ENCODE results near the gene RFX4.

RFX4 gene

GRCh38 chr12:106672314-106673025 is 89.7 kb downstream of the RFX4 start:
- Histone ChIP-seq H3K27ac (replicated peaks) (no peak overlapping the region), H3K27me3 (ENCODE audit: insufficient read depth, poor library complexity, severe bottlenecking) (peaks cover 5% of the 10 kb centered on the region), H3K4me3 (replicated peaks; ENCODE audit: insufficient read depth, low read length) (no peak overlapping the region)
- TF ChIP-seq POLR2AphosphoS5 (IDR thresholded peaks at IDR 0.05; ENCODE audit: low read depth) (no peak), GABPA (IDR thresholded peaks at IDR 0.05; ENCODE audit: low read depth) (no peak), SPI1 (IDR thresholded peaks at IDR 0.05; ENCODE audit: borderline replicate concordance, low read depth) (no peak), CTCF (IDR thresholded peaks at IDR 0.05; ENCODE audit: insufficient read depth, low read length) (no peak), REST (IDR thresholded peaks at IDR 0.05; ENCODE audit: insufficient replicate concordance, low read depth) (no peak)
- DNase-seq (ENCODE audit: low read depth in 1 of 2, low spot score in 1 of 2): no peak

GRCh38 chr12:106673141-106673540 is 90.3 kb downstream of the RFX4 start:
- TF ChIP-seq POLR2AphosphoS5 (IDR thresholded peaks at IDR 0.05; ENCODE audit: low read depth): no peak
- TF ChIP-seq REST (IDR thresholded peaks at IDR 0.05; ENCODE audit: insufficient replicate concordance, low read depth): no peak
- TF ChIP-seq SPI1 (IDR thresholded peaks at IDR 0.05; ENCODE audit: borderline replicate concordance, low read depth): no peak
- no peak for TF ChIP-seq GABPA (IDR thresholded peaks at IDR 0.05; ENCODE audit: low read depth)
- Histone ChIP-seq H3K27ac (replicated peaks) (no peak overlapping the region), H3K27me3 (ENCODE audit: insufficient read depth, poor library complexity, severe bottlenecking) (peaks cover 5% of the 10 kb centered on the region), H3K4me3 (replicated peaks; ENCODE audit: insufficient read depth, low read length) (no peak overlapping the region)
- no peak for DNase-seq (ENCODE audit: low read depth in 1 of 2, low spot score in 1 of 2)

GRCh38 chr12:106675651-106676435 is 93.0 kb downstream of the RFX4 start:
- no peak for TF ChIP-seq SPI1 (IDR thresholded peaks at IDR 0.05; ENCODE audit: borderline replicate concordance, low read depth)
- no peak for TF ChIP-seq GABPA (IDR thresholded peaks at IDR 0.05; ENCODE audit: low read depth)
- TF ChIP-seq CTCF (IDR thresholded peaks at IDR 0.05; ENCODE audit: insufficient read depth, low read length): no peak
- TF ChIP-seq POLR2AphosphoS5 (IDR thresholded peaks at IDR 0.05; ENCODE audit: low read depth): no peak
- no peak for TF ChIP-seq REST (IDR thresholded peaks at IDR 0.05; ENCODE audit: insufficient replicate concordance, low read depth)
- no peak for DNase-seq (ENCODE audit: low read depth in 1 of 2, low spot score in 1 of 2)
- Histone ChIP-seq H3K4me3 (replicated peaks; ENCODE audit: insufficient read depth, low read length) (no peak overlapping the region), H3K27ac (replicated peaks) (no peak overlapping the region), H3K27me3 (ENCODE audit: insufficient read depth, poor library complexity, severe bottlenecking) (peaks cover 7% of the 10 kb centered on the region)

Measured in HL-60 (cell line).